ENCODE results near the gene ATN1. TPM values are rescaled to one million over a fixed set of nuclear protein-coding genes. Genes with fewer than 3 reads are reported as not detected.

Gene ATN1
- total RNA-seq, 6 experiments from 2014 or later = 9.2 to 24.1 (median 16.8) TPM

DNA sequence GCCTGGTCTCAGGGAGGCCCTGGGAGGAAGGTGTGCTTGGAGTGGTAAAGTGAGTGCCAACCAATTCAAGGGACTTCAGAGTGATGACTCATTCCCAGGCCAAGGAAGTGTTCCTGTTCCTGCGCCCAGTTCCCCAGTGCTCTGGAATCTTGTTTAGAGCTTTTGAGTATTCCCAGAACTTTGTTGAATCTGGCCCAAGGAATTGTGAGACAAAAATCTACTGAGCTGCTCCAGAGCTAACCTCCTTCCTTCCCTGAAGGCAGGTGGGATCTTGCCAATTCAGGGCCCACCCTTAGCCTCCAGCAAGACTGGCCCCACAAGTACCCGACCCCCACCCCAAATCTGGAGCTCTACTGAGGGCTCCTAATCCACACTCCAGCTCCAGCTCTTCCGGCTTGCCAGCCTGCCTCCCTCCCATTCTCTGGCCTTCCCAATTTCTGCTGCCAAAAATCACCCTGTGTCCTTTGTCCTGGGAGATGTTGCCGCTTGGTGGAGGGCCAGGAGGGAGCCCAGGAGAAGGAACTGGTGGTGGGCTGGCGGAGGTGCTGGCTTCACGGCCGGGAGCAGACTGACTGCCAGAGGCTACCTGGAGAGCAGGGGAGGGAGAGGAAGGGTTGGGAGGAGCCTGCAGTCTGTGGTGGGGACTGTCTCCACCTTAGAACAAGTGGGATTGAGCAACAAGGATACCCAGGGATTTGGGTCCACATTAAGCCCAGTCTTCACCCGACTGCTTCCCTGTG, 2.0 kb upstream of the ATN1 start:
- Histone ChIP-seq H3K4me3 (peak overlapping the region; percentile 12 to 41 (median 25)), H3K27me3 (no peaks in the 10 kb centered on the region), H3K36me3 (no peaks in the 10 kb centered on the region), H3K27ac (peak overlapping the region; percentile 62 to 80 (median 70)), H3K4me1 (peaks cover 0 to 44% (median 18%) of the 10 kb centered on the region in 4 donors), H3K9me3 (no peaks in the 10 kb centered on the region)
- WGBS (ENCODE audit: insufficient coverage, low coverage, low lambda C conversion rate, missing lambda C conversion rate) = 17% methylated on average over 6 of the region's 8 CpGs
- DNase-seq = peak; percentile 63 to 87 (median 82)
- TF ChIP-seq POLR2A (IDR thresholded peaks at IDR 0.05) = no peak
- TF ChIP-seq, protein P1, sequence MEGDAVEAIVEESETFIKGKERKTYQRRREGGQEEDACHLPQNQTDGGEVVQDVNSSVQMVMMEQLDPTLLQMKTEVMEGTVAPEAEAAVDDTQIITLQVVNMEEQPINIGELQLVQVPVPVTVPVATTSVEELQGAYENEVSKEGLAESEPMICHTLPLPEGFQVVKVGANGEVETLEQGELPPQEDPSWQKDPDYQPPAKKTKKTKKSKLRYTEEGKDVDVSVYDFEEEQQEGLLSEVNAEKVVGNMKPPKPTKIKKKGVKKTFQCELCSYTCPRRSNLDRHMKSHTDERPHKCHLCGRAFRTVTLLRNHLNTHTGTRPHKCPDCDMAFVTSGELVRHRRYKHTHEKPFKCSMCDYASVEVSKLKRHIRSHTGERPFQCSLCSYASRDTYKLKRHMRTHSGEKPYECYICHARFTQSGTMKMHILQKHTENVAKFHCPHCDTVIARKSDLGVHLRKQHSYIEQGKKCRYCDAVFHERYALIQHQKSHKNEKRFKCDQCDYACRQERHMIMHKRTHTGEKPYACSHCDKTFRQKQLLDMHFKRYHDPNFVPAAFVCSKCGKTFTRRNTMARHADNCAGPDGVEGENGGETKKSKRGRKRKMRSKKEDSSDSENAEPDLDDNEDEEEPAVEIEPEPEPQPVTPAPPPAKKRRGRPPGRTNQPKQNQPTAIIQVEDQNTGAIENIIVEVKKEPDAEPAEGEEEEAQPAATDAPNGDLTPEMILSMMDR (IDR thresholded peaks at IDR 0.05) = peak in 2 of 4 donors; percentile 7 to 15
- intact Hi-C loops (cut with DNase I) = no loop called here
- peak; percentile 60 to 72 (median 70) for ATAC-seq

DNA sequence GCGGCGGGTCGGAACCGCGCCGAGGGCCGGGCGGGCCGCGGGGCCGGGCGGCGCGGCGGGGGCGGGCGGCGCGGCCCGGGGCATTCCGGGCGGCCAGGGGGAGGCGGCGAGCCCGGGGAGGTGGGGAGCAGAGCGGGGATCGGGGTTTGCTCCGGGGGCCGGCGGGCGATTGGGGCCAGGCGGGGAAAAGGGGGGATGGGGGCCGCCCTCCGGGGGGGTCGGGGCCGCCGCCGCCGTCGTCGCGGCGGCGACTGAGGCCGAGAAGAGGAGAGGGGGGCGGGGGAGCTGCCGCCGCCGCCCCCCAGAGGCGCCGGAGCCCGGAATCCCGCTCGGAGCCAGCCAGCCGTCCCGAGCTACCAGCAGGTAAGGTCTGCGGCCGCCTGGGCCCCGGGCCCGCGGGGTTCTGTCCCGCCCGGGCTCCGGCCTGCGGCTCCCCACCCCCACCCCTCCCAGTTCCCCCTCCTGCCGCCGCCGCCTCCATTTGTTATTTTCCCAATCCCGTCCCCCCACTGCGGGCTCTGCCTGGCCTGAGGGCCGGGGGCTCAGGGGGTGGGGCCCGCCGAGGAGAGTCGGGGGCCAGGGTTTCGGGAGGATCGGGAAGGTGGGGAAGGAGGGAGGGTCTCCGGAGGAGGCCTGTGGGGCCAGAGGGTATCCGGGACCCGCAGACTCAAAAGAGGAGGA, 403 bp downstream of the ATN1 start:
- H3K4me1 ChIP-seq = peaks cover 0 to 44% (median 18%) of the 10 kb centered on the region in 4 donors
- no peaks in the 10 kb centered on the region for H3K36me3 ChIP-seq
- WGBS (ENCODE audit: insufficient coverage, low coverage, low lambda C conversion rate, missing lambda C conversion rate) = 0% methylated on average over 13 of the region's 79 CpGs
- H3K27ac ChIP-seq = peak overlapping the region; percentile 56 to 85 (median 62)
- peak in 2 of 4 donors; percentile 1 to 6 for ATAC-seq
- DNase-seq = peak in 1 of 3 donors; percentile 41
- no peaks in the 10 kb centered on the region for H3K9me3 ChIP-seq
- peak overlapping the region; percentile 67 to 68 (median 68) for H3K4me3 ChIP-seq
- no peaks in the 10 kb centered on the region for H3K27me3 ChIP-seq
- intact Hi-C loops (cut with DNase I) = no loop called here
- TF ChIP-seq POLR2A (IDR thresholded peaks at IDR 0.05) = no peak
- TF ChIP-seq, protein P1 (IDR thresholded peaks at IDR 0.05) = no peak

DNA sequence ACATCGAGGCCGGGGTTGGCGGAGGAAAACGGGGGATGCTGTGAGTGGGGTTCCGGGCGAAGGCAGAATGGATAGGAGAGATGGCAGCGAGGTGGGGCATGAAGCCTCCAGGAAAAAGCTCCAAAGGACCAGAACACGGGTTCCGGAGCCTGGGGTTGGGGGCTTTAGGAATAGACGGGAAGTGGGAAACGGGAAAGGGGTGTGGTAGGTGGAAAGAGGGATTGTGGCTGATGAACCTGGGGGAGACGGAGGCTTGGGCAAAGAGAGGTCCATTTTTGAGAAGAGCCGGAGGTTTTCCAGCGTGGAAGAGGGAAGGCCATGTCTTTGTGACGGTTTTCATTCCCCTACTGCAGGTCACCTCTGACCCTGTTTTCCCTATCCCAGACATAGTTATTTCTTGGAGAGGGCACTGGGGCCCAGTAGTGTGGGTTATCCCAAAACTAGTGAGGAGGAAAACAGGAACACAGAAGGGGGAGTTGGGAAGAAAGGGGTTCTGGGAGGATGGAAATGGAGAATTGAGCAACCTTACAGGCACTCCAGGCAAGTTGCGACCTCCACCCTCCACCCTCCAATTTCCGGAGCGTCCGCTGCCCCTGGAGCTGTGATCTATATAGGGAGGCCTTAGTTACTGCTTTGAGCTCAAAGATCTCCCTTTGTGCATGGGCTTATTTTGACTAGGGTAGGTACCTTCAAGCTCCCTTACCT, 1.1 kb downstream of the ATN1 start:
- Histone ChIP-seq H3K4me1 (peaks cover 0 to 44% (median 18%) of the 10 kb centered on the region in 4 donors), H3K36me3 (peaks cover 0 to under 1% (median 0%) of the 10 kb centered on the region in 4 donors), H3K4me3 (peak overlapping the region; percentile 67 to 68 (median 68)), H3K9me3 (no peaks in the 10 kb centered on the region), H3K27ac (peak overlapping the region; percentile 56 to 85 (median 62)), H3K27me3 (no peaks in the 10 kb centered on the region)
- intact Hi-C loops (cut with DNase I) = no loop called here
- no peak for ATAC-seq
- TF ChIP-seq, protein P1 (IDR thresholded peaks at IDR 0.05) = no peak
- TF ChIP-seq POLR2A (IDR thresholded peaks at IDR 0.05) = no peak
- 14% methylated on average over 19 of the region's 19 CpGs for whole genome bisulfite sequencing (ENCODE audit: insufficient coverage, low coverage, low lambda C conversion rate, missing lambda C conversion rate)
- no peak for DNase-seq
